ENCODE data around the gene NXN. TPM values are rescaled to one million over a fixed set of nuclear protein-coding genes. Genes with fewer than 3 reads are reported as not detected.

The NXN gene
- total RNA-seq, 1 experiment from 2014 or later: 126 TPM

DNA sequence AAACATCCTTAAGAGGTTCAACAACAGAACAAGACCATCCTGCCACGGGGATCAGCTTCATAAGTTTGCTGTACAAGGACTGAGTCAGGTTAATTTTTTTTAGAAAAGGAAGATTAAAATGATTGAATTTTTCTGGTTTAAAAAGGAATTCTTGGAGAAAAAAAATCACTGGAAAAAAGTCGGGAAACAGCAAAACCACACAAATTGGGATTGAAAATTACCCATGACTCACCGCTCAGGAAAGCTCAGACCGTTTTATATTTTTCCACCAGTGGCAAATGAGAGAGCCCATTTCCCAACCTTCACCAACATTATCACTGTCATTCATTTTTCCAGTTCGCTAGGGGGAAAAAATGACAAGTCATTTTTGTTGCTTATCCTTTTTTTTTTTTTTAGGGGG lies 150.8 kb downstream of the NXN start:
- Histone ChIP-seq H3K9me3 (ENCODE audit: control insufficient read depth, insufficient read depth, low read depth, low read length) (no peaks in the 10 kb centered on the region), H3K4me3 (ENCODE audit: low read depth in 2 of 2, low read length in 2 of 2) (no peak overlapping the region), H3K36me3 (ENCODE audit: control insufficient read depth, insufficient read depth, low read length) (no peaks in the 10 kb centered on the region; the same call in 1 of the 2 replicates), H3K4me1 (ENCODE audit: control insufficient read depth, insufficient read depth, low read length) (no peaks in the 10 kb centered on the region), H3K27me3 (ENCODE audit: control insufficient read depth, insufficient read depth, low read length) (no peaks in the 10 kb centered on the region), H3K27ac (ENCODE audit: low read length) (no peak overlapping the region)
- TF ChIP-seq POLR2AphosphoS5 (IDR thresholded peaks at IDR 0.05; ENCODE audit: low read depth, low read length): no peak
- no peak for TF ChIP-seq TCF7L2 (IDR thresholded peaks at IDR 0.05; ENCODE audit: low read depth, low read length)
- TF ChIP-seq SIN3A (IDR thresholded peaks at IDR 0.05; ENCODE audit: borderline replicate concordance, insufficient read depth, low read depth, low read length): no peak
- TF ChIP-seq CTCF (IDR thresholded peaks at IDR 0.05): no peak
- DNase-seq (ENCODE audit: low read depth, low spot score): no peak
- CTCF ChIA-PET: no interaction called here
- POLR2A ChIA-PET: no interaction called here
- in situ Hi-C loops (cut with HindIII; ENCODE audit: low pct_unique_long_range_greater_than_20kb, low sequenced_read_pairs) (no loop called here), intact Hi-C loops (cut with micrococcal nuclease; ENCODE audit: unreplicated experiment) (no loop called here)
- no peak for ATAC-seq
- no TSS peak for BruUV-seq (replicated peaks)

DNA sequence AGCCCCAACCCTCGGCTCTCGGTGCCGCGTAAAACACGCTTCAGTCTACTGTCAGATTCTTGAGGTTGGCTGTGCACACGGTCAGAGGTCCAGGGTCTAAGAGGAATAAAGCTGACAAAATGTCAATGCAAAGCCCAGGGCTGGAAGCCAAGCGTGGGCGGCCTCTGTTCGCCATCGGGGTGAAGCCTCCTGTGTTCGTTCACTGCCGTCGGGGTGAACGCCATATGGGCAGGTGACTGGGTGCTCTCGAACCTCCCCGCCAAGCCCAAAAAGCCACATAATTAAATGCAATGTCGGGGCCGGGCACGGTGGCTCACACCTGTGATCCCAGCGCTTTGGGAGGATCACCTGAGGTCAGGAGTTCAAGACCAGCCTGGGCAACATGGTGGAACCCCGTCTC lies 152.8 kb downstream of the NXN start:
- H3K9me3 ChIP-seq (ENCODE audit: control insufficient read depth, insufficient read depth, low read depth, low read length): no peaks in the 10 kb centered on the region
- H3K4me1 ChIP-seq (ENCODE audit: control insufficient read depth, insufficient read depth, low read length): no peaks in the 10 kb centered on the region
- CTCF ChIA-PET: no interaction called here
- POLR2A ChIA-PET: no interaction called here
- H3K36me3 ChIP-seq (ENCODE audit: control insufficient read depth, insufficient read depth, low read length): peaks cover 3% of the 10 kb centered on the region; the same call in 1 of the 2 replicates
- ATAC-seq (no peak), DNase-seq (ENCODE audit: low read depth, low spot score) (no peak)
- no peaks in the 10 kb centered on the region for H3K27me3 ChIP-seq (ENCODE audit: control insufficient read depth, insufficient read depth, low read length)
- H3K27ac ChIP-seq (ENCODE audit: low read length): no peak overlapping the region
- in situ Hi-C loops (cut with HindIII; ENCODE audit: low pct_unique_long_range_greater_than_20kb, low sequenced_read_pairs): no loop called here
- TF ChIP-seq SIN3A (IDR thresholded peaks at IDR 0.05; ENCODE audit: borderline replicate concordance, insufficient read depth, low read depth, low read length) (no peak), TCF7L2 (IDR thresholded peaks at IDR 0.05; ENCODE audit: low read depth, low read length) (no peak), POLR2AphosphoS5 (IDR thresholded peaks at IDR 0.05; ENCODE audit: low read depth, low read length) (no peak), REST (IDR thresholded peaks at IDR 0.05; ENCODE audit: insufficient read depth in 1 of 2, low read depth in 2 of 2, low read length in 1 of 2) (no peak), CTCF (IDR thresholded peaks at IDR 0.05) (no peak)
- no peak overlapping the region for H3K4me3 ChIP-seq (ENCODE audit: low read depth in 2 of 2, low read length in 2 of 2)
- BruUV-seq (replicated peaks): no TSS peak
- intact Hi-C loops (cut with micrococcal nuclease; ENCODE audit: unreplicated experiment): no loop called here

All from Panc1 (cell line).